Breast epithelium (tissue), 3 donors: Measurements from ENCODE around the gene PGM2.

ENCODE experiments used
- POLR2A ChIP-seq: fragments of 450-650 bp; IDR thresholded peaks from one replicate; pipeline ENCODE4 v1.6.1; 2016; ENCODE audit warnings: antibody characterized with exemption, mild to moderate bottlenecking, moderate library complexity
- POLR2AphosphoS5 ChIP-seq, 3 donors: sonication (generic); formaldehyde crosslinking; IDR thresholded peaks; one replicate each; pipeline ENCODE4 v1.6.1; 2017; ENCODE audit warnings: antibody characterized with exemption in 3 of 3
- TF ChIP-seq, protein P1 (sequence below), 3 donors: fragments of 450-650 bp; IDR thresholded peaks; one replicate each; pipeline ENCODE4 v1.5.1; 2016 to 2017; ENCODE audit warnings: antibody characterized with exemption in 3 of 3, mild to moderate bottlenecking in 3 of 3, moderate library complexity in 3 of 3

DNA sequence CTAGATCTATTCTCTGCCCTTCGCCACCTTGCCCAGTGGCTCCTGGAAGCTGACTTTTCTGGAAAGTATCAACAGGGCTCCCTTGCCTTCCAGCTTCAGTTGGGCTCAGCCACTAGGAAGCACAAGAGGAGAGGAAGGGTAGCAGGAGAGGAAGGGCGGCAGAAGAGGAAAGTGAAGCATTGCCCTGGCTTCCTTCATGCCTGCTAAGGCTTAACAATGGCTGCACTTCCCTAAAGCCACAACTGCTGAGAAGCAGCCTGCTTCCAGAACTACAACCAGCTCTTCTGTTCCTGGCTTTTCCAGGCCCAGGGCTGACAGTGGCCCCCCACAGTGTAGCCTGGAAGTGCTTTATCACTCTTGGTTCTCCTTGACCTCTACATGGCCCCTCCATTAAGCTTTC is 29.1 kb upstream of the PGM2 start:
- TF ChIP-seq, protein P1, sequence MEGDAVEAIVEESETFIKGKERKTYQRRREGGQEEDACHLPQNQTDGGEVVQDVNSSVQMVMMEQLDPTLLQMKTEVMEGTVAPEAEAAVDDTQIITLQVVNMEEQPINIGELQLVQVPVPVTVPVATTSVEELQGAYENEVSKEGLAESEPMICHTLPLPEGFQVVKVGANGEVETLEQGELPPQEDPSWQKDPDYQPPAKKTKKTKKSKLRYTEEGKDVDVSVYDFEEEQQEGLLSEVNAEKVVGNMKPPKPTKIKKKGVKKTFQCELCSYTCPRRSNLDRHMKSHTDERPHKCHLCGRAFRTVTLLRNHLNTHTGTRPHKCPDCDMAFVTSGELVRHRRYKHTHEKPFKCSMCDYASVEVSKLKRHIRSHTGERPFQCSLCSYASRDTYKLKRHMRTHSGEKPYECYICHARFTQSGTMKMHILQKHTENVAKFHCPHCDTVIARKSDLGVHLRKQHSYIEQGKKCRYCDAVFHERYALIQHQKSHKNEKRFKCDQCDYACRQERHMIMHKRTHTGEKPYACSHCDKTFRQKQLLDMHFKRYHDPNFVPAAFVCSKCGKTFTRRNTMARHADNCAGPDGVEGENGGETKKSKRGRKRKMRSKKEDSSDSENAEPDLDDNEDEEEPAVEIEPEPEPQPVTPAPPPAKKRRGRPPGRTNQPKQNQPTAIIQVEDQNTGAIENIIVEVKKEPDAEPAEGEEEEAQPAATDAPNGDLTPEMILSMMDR (IDR thresholded peaks at IDR 0.05) = no peak
- TF ChIP-seq POLR2A = no peak
- TF ChIP-seq POLR2AphosphoS5 (IDR thresholded peaks at IDR 0.05) = no peak
